Naive thymus-derived CD8-positive, alpha-beta T cell (primary cell): ENCODE measurements around the gene PTPN1. TPM values are rescaled to one million over a fixed set of nuclear protein-coding genes. Genes with fewer than 3 reads are reported as not detected.
A peak's percentile ranks its signal among the peaks of the same experiment; 100 is the strongest.

ENCODE experiments used
- ATAC-seq, 2 donors: fragments of 150-1000 bp; cut with Tn5 transposase in 1 of 2; sonication (Bioruptor Pico), chemical (Tn5 transposase) in 1 of 2; 1 replicate in 1 of 2; 2 replicates in 1 of 2; pipeline ENCODE4 v1.10.0; 2021; ENCODE audit warnings: mild to moderate bottlenecking in 2 of 2, moderate library complexity in 2 of 2
- POLR2A ChIA-PET: fragments of 350-600 bp; sonication (Branson Sonifier 250); formaldehyde crosslinking; loops from one replicate; lab custom pipeline; 2021; ENCODE audit warnings: antibody characterized with exemption; lab: Charles Lee
- DNase-seq, 10 donors: peaks; one replicate each; pipeline versions ENCODE4 v3.0.0 to v3.0.0-alpha.2; 2020 to 2022
- H3K27ac Mint-ChIP-seq, 10 donors: one replicate each; pipeline ENCODE4 v1.8.0; 2020 to 2022; ENCODE audit warnings: mild to moderate bottlenecking in 10 of 10, mixed read lengths in 10 of 10, moderate library complexity in 4 of 10, inconsistent platforms in 1 of 10
- H3K27me3 Mint-ChIP-seq, 5 donors: one replicate each; pipeline ENCODE4 v1.8.0; 2021 to 2022; ENCODE audit warnings: mixed read lengths in 5 of 5
- H3K36me3 Mint-ChIP-seq, 3 donors: one replicate each; pipeline ENCODE4 v1.8.0; 2020 to 2022; ENCODE audit warnings: mixed read lengths in 3 of 3, mild to moderate bottlenecking in 2 of 3, inconsistent platforms in 1 of 3
- H3K4me1 Mint-ChIP-seq, 4 donors: one replicate each; pipeline ENCODE4 v1.8.0; 2021 to 2022; ENCODE audit warnings: mixed read lengths in 4 of 4
- H3K4me3 Mint-ChIP-seq, 10 donors: one replicate each; pipeline ENCODE4 v1.8.0; 2020 to 2022; ENCODE audit warnings: mild to moderate bottlenecking in 10 of 10, mixed read lengths in 10 of 10, moderate library complexity in 6 of 10, inconsistent platforms in 1 of 10
- H3K9me3 Mint-ChIP-seq, 9 donors: one replicate each; pipeline ENCODE4 v1.8.0; 2020 to 2022; ENCODE audit warnings: mixed read lengths in 9 of 9, mild to moderate bottlenecking in 3 of 9, inconsistent platforms in 1 of 9, moderate library complexity in 1 of 9
- polyA plus RNA-seq, 3 donors: library from polyadenylated mRNA; unstranded; fragments of 300-500 nt; fragmentation: Illumina TruSeq; gene quantifications; one replicate each; pipeline ENCODE4 v1.2.3, GENCODE V29; 2021
- total RNA-seq, 8 experiments: library from RNA in 2 of 8; stranded (reverse) in 2 of 8; gene quantifications; one replicate each; pipeline ENCODE4 v1.2.3 and lab custom pipeline; 2021 to 2026

The PTPN1 gene
- total and polyA plus RNA-seq, 5 experiments from 2014 or later, result 29.1 to 56.7 (median 31.9) TPM

- ATAC-seq (peak in 1 of 2 donors; percentile 25), DNase-seq (no peak)
- POLR2A ChIA-PET, result interaction anchor here (0.6 to 1.2 kb wide), 2 partner anchors 23 to 471 kb away, joined by 3 read pairs; partner anchors contain the start of gene PTPN1
- Mint-ChIP-seq H3K4me3 (no peak overlapping the region), H3K36me3 (no peaks in the 10 kb centered on the region), H3K4me1 (peaks cover 18 to 30% (median 23%) of the 10 kb centered on the region in 4 donors), H3K9me3 (peaks cover 0 to 5% (median 0%) of the 10 kb centered on the region in 9 donors), H3K27me3 (peaks cover 0 to under 1% (median 0%) of the 10 kb centered on the region in 5 donors), H3K27ac (peak overlapping the region in 1 of 10 donors; percentile 33)
Observed at GRCh38 chr20:50487397-50487796, 22.8 kb upstream of the PTPN1 start.

- Mint-ChIP-seq H3K36me3 (no peaks in the 10 kb centered on the region), H3K27ac (no peak overlapping the region), H3K4me3 (no peak overlapping the region), H3K27me3 (peaks cover 0 to 1% (median 0%) of the 10 kb centered on the region in 5 donors), H3K9me3 (peaks cover 0 to 5% (median 0%) of the 10 kb centered on the region in 9 donors), H3K4me1 (peaks cover 10 to 21% (median 14%) of the 10 kb centered on the region in 4 donors)
- DNase-seq (no peak), ATAC-seq (no peak)
- POLR2A ChIA-PET, result interaction anchor here (1.2 kb wide), 1 partner anchor 22 kb away, joined by 3 read pairs; the partner anchor contains the start of gene PTPN1
Observed at GRCh38 chr20:50488236-50488806, 21.9 kb upstream of the PTPN1 start.

- Mint-ChIP-seq H3K27me3 (peaks cover 0 to 1% (median 0%) of the 10 kb centered on the region in 5 donors), H3K36me3 (no peaks in the 10 kb centered on the region), H3K4me1 (peaks cover 0 to 9% (median 3%) of the 10 kb centered on the region in 4 donors), H3K27ac (peak overlapping the region in 1 of 10 donors; percentile 35), H3K4me3 (no peak overlapping the region), H3K9me3 (no peaks in the 10 kb centered on the region)
- POLR2A ChIA-PET, result no interaction called here
- no peak for ATAC-seq
- DNase-seq, result no peak
Observed at GRCh38 chr20:50491168-50491567, 19.0 kb upstream of the PTPN1 start.

- no peaks in the 10 kb centered on the region for H3K36me3 Mint-ChIP-seq
- no peaks in the 10 kb centered on the region for H3K9me3 Mint-ChIP-seq
- DNase-seq (no peak), ATAC-seq (no peak)
- no peak overlapping the region for H3K4me3 Mint-ChIP-seq
- peaks cover 0 to 1% (median 0%) of the 10 kb centered on the region in 5 donors for H3K27me3 Mint-ChIP-seq
- POLR2A ChIA-PET, result no interaction called here
- no peak overlapping the region for H3K27ac Mint-ChIP-seq
- H3K4me1 Mint-ChIP-seq, result peaks cover 0 to 11% (median 3%) of the 10 kb centered on the region in 4 donors
Observed at GRCh38 chr20:50491926-50492634, 18.1 kb upstream of the PTPN1 start.

- POLR2A ChIA-PET, result no interaction called here
- Mint-ChIP-seq H3K4me1 (peaks cover 0 to 5% (median under 1%) of the 10 kb centered on the region in 4 donors), H3K27ac (no peak overlapping the region), H3K27me3 (peaks cover 0 to 1% (median 0%) of the 10 kb centered on the region in 5 donors), H3K9me3 (no peaks in the 10 kb centered on the region), H3K4me3 (no peak overlapping the region), H3K36me3 (no peaks in the 10 kb centered on the region)
- no peak for ATAC-seq
- DNase-seq, result no peak
Observed at GRCh38 chr20:50493881-50494253, 16.3 kb upstream of the PTPN1 start.

- no peaks in the 10 kb centered on the region for H3K9me3 Mint-ChIP-seq
- no peaks in the 10 kb centered on the region for H3K36me3 Mint-ChIP-seq
- DNase-seq, result no peak
- peaks cover 0 to 7% (median under 1%) of the 10 kb centered on the region in 4 donors for H3K4me1 Mint-ChIP-seq
- POLR2A ChIA-PET, result no interaction called here
- no peak for ATAC-seq
- H3K27ac Mint-ChIP-seq, result no peak overlapping the region
- peaks cover 0 to 1% (median 0%) of the 10 kb centered on the region in 5 donors for H3K27me3 Mint-ChIP-seq
- H3K4me3 Mint-ChIP-seq, result no peak overlapping the region
Observed at GRCh38 chr20:50494428-50494827, 15.8 kb upstream of the PTPN1 start.

GRCh38 chr20:50496773-50497385, 13.3 kb upstream of the PTPN1 start:
- POLR2A ChIA-PET, result interaction anchor here (0.7 kb wide), 1 partner anchor 328 kb away, joined by 4 read pairs; no protein-coding TSS in a partner anchor
- ATAC-seq (no peak), DNase-seq (no peak)
- Mint-ChIP-seq H3K4me3 (no peak overlapping the region), H3K9me3 (no peaks in the 10 kb centered on the region), H3K36me3 (no peaks in the 10 kb centered on the region), H3K27ac (no peak overlapping the region), H3K27me3 (peaks cover 0 to 1% (median 0%) of the 10 kb centered on the region in 5 donors), H3K4me1 (peaks cover 0 to 8% (median 2%) of the 10 kb centered on the region in 4 donors)

GRCh38 chr20:50498071-50498776, 12.0 kb upstream of the PTPN1 start:
- no peak for DNase-seq

GRCh38 chr20:50499938-50500337, 10.2 kb upstream of the PTPN1 start:
- H3K27ac Mint-ChIP-seq, result peak overlapping the region in 1 of 10 donors; percentile 82
- H3K27me3 Mint-ChIP-seq, result no peaks in the 10 kb centered on the region
- no peak overlapping the region for H3K4me3 Mint-ChIP-seq
- ATAC-seq, result no peak
- no peaks in the 10 kb centered on the region for H3K9me3 Mint-ChIP-seq
- no peak for DNase-seq
- POLR2A ChIA-PET, result interaction anchor here (0.8 kb wide), 1 partner anchor 10 kb away, joined by 3 read pairs; the partner anchor contains the start of gene PTPN1
- peaks cover 0 to 19% (median 2%) of the 10 kb centered on the region in 4 donors for H3K4me1 Mint-ChIP-seq
- H3K36me3 Mint-ChIP-seq, result no peaks in the 10 kb centered on the region

More at GRCh38 chr20:50498071-50498776, 12.0 kb upstream of the PTPN1 start:
- peaks cover 0 to 11% (median 2%) of the 10 kb centered on the region in 4 donors for H3K4me1 Mint-ChIP-seq
- no peaks in the 10 kb centered on the region for H3K27me3 Mint-ChIP-seq
- ATAC-seq, result no peak
- no peak overlapping the region for H3K4me3 Mint-ChIP-seq
- H3K36me3 Mint-ChIP-seq, result no peaks in the 10 kb centered on the region
- peak overlapping the region in 4 of 10 donors; percentile 11 to 71 (median 32) for H3K27ac Mint-ChIP-seq
- POLR2A ChIA-PET, result no interaction called here
- H3K9me3 Mint-ChIP-seq, result no peaks in the 10 kb centered on the region

- peaks cover 0 to 19% (median 1%) of the 10 kb centered on the region in 4 donors for H3K4me1 Mint-ChIP-seq
- no peak overlapping the region for H3K4me3 Mint-ChIP-seq
- DNase-seq, result no peak
- H3K9me3 Mint-ChIP-seq, result no peaks in the 10 kb centered on the region
- ATAC-seq, result no peak
- POLR2A ChIA-PET, result no interaction called here
- H3K36me3 Mint-ChIP-seq, result no peaks in the 10 kb centered on the region
- no peak overlapping the region for H3K27ac Mint-ChIP-seq
- H3K27me3 Mint-ChIP-seq, result no peaks in the 10 kb centered on the region
Observed at GRCh38 chr20:50501972-50502745, 8.0 kb upstream of the PTPN1 start.

- ATAC-seq, result peak in 1 of 2 donors; percentile 67
- no peaks in the 10 kb centered on the region for H3K27me3 Mint-ChIP-seq
- H3K4me1 Mint-ChIP-seq, result peaks cover 0 to 20% (median 4%) of the 10 kb centered on the region in 4 donors
- no peaks in the 10 kb centered on the region for H3K36me3 Mint-ChIP-seq
- POLR2A ChIA-PET, result interaction anchor here (0.6 to 1.0 kb wide), 2 partner anchors 66 to 71 kb away, joined by 3 read pairs; no protein-coding TSS in a partner anchor
- H3K27ac Mint-ChIP-seq, result peak overlapping the region in 2 of 10 donors; percentile 6 to 37
- H3K9me3 Mint-ChIP-seq, result no peaks in the 10 kb centered on the region
- DNase-seq, result no peak
- no peak overlapping the region for H3K4me3 Mint-ChIP-seq
Observed at GRCh38 chr20:50504231-50504823, 5.9 kb upstream of the PTPN1 start.
